GM04504 (cell line): ENCODE measurements around the gene LPO.

Source experiments
- DNase-seq: peaks from one replicate; pipeline ENCODE4 v3.0.0-alpha.2; 2012; ENCODE audit warnings: low read depth

Gene LPO

DNA sequence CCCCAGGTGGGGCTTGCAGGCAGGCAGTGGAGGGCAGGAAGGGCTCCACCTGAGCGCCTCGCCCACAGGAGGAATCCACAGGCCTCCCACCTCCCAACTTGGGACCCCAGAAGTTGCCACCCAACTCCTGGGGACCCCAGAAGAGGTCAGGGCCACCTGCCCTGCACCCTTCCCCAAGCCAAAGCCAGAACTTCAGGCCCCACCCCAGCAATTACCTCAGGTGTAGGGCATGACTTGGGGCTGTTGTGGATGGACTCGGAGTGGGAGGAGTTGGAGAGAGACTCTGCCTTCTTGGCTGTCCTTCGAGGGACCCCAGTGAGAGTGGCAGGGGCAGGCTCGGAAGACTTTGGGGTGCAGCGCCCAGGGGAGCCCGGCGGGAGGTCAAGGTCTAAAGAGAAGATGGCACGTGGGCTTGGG lies 79.7 kb downstream of the LPO start:
- no peak for DNase-seq
